BLaER1 (cell line): ENCODE measurements around the gene SLC6A15.

Experiments used
- H3K27ac ChIP-seq: shearing (Covaris generic); formaldehyde crosslinking; 2 replicates; pipeline ENCODE4 v1.8.1; 2022
- H3K27me3 ChIP-seq: shearing (Covaris generic); formaldehyde crosslinking; 2 replicates; pipeline ENCODE4 v1.8.1; 2022
- H3K36me3 ChIP-seq: shearing (Covaris generic); formaldehyde crosslinking; 2 replicates; pipeline ENCODE4 v1.8.1; 2022
- H3K4me1 ChIP-seq: shearing (Covaris generic); formaldehyde crosslinking; 2 replicates; pipeline ENCODE4 v1.8.1; 2022
- H3K4me2 ChIP-seq: shearing (Covaris generic); formaldehyde crosslinking; 2 replicates; pipeline ENCODE4 v1.8.1; 2022
- H3K4me3 ChIP-seq: shearing (Covaris generic); formaldehyde crosslinking; 2 replicates; pipeline ENCODE4 v1.8.1; 2022
- H3K9ac ChIP-seq: shearing (Covaris generic); formaldehyde crosslinking; 2 replicates; pipeline ENCODE4 v1.8.1; 2022
- H3K9me3 ChIP-seq: shearing (Covaris generic); formaldehyde crosslinking; 2 replicates; pipeline ENCODE4 v1.8.1; 2022
- H4K20me1 ChIP-seq: shearing (Covaris generic); formaldehyde crosslinking; 2 replicates; pipeline ENCODE4 v1.8.1; 2022
- Cebpa-rat ChIP-seq: shearing (Covaris generic); IDR thresholded peaks from 2 replicates; pipeline ENCODE4 v1.8.1; 2022

SLC6A15 gene

GRCh38 chr12:84920331-84920730 lies 7.7 kb upstream of the SLC6A15 start:
- H3K9me3 ChIP-seq, result no peaks in the 10 kb centered on the region
- no peaks in the 10 kb centered on the region for H3K27me3 ChIP-seq
- H3K4me3 ChIP-seq, result no peak overlapping the region
- H3K36me3 ChIP-seq, result no peaks in the 10 kb centered on the region
- H4K20me1 ChIP-seq, result no peaks in the 10 kb centered on the region
- no peak for TF ChIP-seq Cebpa-rat
- H3K9ac ChIP-seq, result no peak overlapping the region
- H3K27ac ChIP-seq, result no peak overlapping the region
- H3K4me2 ChIP-seq, result no peak overlapping the region
- H3K4me1 ChIP-seq, result no peaks in the 10 kb centered on the region

DNA sequence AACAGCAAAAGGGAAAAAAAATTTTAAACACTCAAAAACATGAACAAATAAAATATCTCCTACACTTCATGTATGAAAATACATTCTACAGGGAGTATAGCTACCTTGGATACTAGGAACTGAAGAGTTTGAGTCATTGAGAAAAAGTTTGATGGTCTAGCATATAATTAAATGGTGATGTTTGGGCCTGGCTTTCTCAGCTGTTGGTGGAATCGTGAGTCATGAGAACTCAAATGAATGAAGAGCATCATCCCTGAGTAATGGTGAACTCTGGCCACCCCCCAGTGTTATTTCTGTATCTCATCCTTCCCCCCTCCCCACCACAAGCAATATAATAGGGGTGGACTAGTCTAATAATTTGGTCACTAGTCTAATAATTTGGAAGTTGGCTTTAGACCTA lies 6.7 kb upstream of the SLC6A15 start:
- H3K9me3 ChIP-seq, result no peaks in the 10 kb centered on the region
- H3K9ac ChIP-seq, result no peak overlapping the region
- H3K4me3 ChIP-seq, result no peak overlapping the region
- no peak overlapping the region for H3K27ac ChIP-seq
- no peaks in the 10 kb centered on the region for H3K4me1 ChIP-seq
- no peaks in the 10 kb centered on the region for H3K27me3 ChIP-seq
- no peak overlapping the region for H3K4me2 ChIP-seq
- no peaks in the 10 kb centered on the region for H3K36me3 ChIP-seq
- H4K20me1 ChIP-seq, result no peaks in the 10 kb centered on the region
- TF ChIP-seq Cebpa-rat, result no peak

DNA sequence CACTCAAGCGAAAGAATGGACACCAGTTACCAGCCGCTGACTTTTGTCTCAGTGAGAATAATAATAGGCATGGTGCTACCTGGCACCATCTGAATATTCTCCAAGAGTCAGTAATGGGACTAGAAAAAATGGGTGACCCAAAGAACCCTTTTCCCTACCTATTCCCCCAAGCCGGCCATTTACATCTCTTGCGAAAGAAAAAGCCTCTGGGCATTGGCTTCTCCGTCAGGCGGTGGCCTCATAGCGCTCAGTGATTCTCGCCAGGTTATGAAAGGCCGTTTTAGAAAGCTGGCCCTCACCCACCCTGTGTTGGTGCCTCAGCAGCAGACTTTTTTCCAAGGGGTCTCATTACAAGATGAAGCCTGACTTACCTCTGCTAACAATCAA lies 523 bp upstream of the SLC6A15 start:
- H3K9ac ChIP-seq, result no peak overlapping the region
- H3K36me3 ChIP-seq, result no peaks in the 10 kb centered on the region
- H3K27me3 ChIP-seq, result no peaks in the 10 kb centered on the region
- H4K20me1 ChIP-seq, result no peaks in the 10 kb centered on the region
- TF ChIP-seq Cebpa-rat, result no peak
- no peak overlapping the region for H3K4me2 ChIP-seq
- H3K9me3 ChIP-seq, result peaks cover 23% of the 10 kb centered on the region
- no peak overlapping the region for H3K4me3 ChIP-seq
- H3K4me1 ChIP-seq, result no peaks in the 10 kb centered on the region
- H3K27ac ChIP-seq, result no peak overlapping the region

DNA sequence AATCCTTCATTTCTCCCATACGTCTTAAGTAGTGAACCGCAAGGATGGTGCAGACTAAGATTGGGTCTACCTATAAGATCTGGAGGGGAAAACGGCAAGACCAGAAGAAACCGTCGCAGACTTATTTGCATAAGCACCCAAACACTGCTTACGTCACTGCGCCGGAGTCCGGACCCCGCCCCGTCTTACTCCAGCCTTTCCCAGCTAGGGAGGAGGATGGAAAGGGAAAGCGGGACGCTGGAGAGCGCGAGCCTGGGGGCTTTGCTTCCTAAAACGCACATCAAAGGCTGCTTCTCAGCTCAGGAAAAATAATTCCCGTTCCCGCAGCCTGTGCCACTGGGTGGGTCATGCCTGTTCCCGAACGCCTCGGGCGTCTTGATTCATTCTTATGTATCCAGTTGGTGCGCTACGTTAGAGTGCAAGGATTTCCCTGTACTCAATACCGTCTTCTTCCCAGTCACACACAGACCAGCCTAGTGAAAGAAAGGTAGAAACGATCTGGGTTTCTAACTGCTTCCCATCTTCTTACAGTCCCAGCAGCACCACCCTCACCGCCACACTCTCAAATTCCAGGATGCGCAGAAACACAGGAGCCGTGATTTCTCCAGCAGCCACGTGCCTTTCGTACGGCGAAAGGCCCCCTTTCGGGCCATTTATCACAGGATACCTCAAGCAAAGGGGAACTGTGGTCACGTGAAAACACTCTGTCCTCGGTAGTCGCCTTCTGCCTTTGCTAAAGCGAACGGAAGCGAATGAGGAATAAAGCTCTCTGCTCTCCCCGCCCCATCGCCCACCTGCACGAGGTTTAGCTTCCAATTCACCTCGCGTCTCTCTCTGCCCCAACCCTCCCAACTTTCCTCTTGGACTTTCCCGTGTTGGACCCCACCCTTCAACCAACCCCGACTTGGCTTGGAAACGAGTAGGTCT lies 1.1 kb downstream of the SLC6A15 start:
- Histone ChIP-seq H3K4me1 (no peaks in the 10 kb centered on the region), H3K36me3 (no peaks in the 10 kb centered on the region), H4K20me1 (no peaks in the 10 kb centered on the region), H3K4me3 (no peak overlapping the region), H3K9ac (no peak overlapping the region), H3K9me3 (peaks cover 23% of the 10 kb centered on the region), H3K4me2 (no peak overlapping the region), H3K27ac (no peak overlapping the region), H3K27me3 (no peaks in the 10 kb centered on the region)
- no peak for TF ChIP-seq Cebpa-rat

DNA sequence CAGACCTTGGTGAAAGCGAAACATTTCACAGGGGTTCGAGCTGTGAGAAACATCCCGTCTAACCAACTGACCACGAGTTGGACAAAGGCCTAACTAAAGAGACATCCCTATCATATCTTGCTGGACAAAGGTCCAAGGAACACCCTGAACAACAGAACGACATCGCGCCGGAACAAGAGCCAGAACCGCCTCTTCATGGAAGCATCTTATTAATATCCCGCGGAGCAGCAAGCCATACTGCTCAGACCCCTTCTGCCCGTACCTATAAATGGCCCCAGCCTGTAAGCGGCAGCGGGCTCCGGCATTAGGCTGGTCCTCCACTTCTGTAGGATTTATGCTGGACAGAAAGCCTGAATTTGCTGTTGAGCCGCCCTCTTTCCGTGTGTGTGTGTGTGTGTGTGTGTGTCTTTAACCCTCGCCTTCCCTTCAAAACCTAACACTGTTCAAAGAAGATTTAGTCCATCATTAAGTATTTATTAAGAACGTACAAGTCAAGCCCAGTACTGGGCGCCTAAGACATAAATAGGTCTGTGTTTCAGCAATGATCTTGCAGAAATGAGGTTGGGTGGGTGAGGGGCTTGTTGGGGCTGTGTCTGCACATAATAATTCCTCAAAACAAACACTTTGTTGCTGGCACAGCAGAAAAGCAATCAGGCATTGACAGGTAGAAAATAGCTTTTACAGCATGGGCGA lies 1.9 kb downstream of the SLC6A15 start:
- no peaks in the 10 kb centered on the region for H3K4me1 ChIP-seq
- H3K36me3 ChIP-seq, result no peaks in the 10 kb centered on the region
- no peak overlapping the region for H3K4me3 ChIP-seq
- no peak for TF ChIP-seq Cebpa-rat
- H3K4me2 ChIP-seq, result no peak overlapping the region
- H3K9ac ChIP-seq, result no peak overlapping the region
- H3K27ac ChIP-seq, result no peak overlapping the region
- no peaks in the 10 kb centered on the region for H3K27me3 ChIP-seq
- no peaks in the 10 kb centered on the region for H4K20me1 ChIP-seq
- H3K9me3 ChIP-seq, result peaks cover 23% of the 10 kb centered on the region

DNA sequence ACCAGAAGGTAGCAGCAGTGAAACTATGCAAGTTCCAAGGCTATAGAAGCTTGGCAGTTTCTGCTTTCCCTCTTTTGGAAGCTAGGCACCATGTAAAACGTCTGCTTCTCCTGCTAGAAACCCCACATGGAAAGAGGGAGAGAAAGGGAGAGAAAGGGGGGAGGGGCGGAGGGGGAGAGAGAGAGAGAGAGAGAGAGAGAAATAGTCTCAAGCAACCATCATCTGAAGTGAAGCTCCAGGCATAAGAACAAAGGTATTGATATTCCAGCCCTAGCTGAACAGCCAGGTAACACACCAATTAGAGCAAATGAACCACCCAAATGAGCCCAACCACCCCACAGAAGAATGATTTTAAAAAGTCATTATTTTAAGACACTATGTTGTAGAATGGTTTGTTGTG lies 8.5 kb downstream of the SLC6A15 start:
- Histone ChIP-seq H3K4me2 (no peak overlapping the region), H3K27ac (no peak overlapping the region), H3K4me3 (no peak overlapping the region), H3K9ac (no peak overlapping the region), H3K36me3 (no peaks in the 10 kb centered on the region), H3K4me1 (no peaks in the 10 kb centered on the region), H4K20me1 (no peaks in the 10 kb centered on the region), H3K27me3 (no peaks in the 10 kb centered on the region), H3K9me3 (no peaks in the 10 kb centered on the region)
- no peak for TF ChIP-seq Cebpa-rat

DNA sequence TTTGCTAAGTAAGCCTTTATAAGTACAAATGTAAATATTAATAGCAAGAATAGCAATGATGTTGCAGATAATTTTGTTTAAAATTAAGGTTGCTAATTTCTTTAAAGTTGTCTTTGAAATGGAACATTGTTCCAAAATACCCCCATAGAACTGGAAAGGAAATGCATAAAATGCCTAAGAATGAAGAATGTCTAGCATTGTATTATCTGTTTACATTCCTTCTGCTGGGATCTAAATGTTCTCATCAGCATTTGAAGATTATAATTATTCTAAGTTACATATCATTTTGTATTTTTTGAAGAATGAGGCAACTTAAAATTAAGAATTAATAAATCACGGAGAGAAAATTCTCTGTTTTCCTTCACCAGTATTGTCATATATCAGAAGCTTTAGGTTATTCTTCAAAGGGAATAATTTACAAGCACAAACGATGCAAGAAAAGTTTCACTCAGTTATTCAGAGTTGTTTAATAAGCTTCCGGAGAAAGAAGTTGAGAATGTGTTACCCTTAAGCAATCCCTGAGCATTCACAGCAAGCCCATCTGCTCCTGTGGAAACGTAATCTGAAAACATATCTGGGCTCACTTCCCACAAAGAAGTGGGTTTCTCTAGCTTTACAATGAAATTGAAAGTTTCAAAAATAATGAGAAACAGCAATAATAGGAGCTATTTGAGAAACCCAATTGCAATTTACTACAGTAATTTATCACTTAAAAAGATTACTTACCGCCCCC lies 21.3 kb downstream of the SLC6A15 start:
- Histone ChIP-seq H3K9ac (no peak overlapping the region), H3K4me3 (no peak overlapping the region), H4K20me1 (no peaks in the 10 kb centered on the region), H3K27ac (no peak overlapping the region), H3K4me1 (no peaks in the 10 kb centered on the region), H3K4me2 (no peak overlapping the region), H3K27me3 (no peaks in the 10 kb centered on the region), H3K36me3 (no peaks in the 10 kb centered on the region), H3K9me3 (no peaks in the 10 kb centered on the region)
- no peak for TF ChIP-seq Cebpa-rat

GRCh38 chr12:84889818-84890217 lies 22.8 kb downstream of the SLC6A15 start:
- Histone ChIP-seq H3K4me1 (no peaks in the 10 kb centered on the region), H3K4me2 (no peak overlapping the region), H3K36me3 (no peaks in the 10 kb centered on the region), H3K27ac (no peak overlapping the region), H3K27me3 (no peaks in the 10 kb centered on the region), H3K4me3 (no peak overlapping the region), H3K9me3 (no peaks in the 10 kb centered on the region), H4K20me1 (no peaks in the 10 kb centered on the region), H3K9ac (no peak overlapping the region)
- TF ChIP-seq Cebpa-rat, result no peak

- Histone ChIP-seq H3K27me3 (no peaks in the 10 kb centered on the region), H4K20me1 (no peaks in the 10 kb centered on the region), H3K36me3 (no peaks in the 10 kb centered on the region), H3K9me3 (no peaks in the 10 kb centered on the region), H3K4me2 (no peak overlapping the region), H3K9ac (no peak overlapping the region), H3K4me1 (no peaks in the 10 kb centered on the region), H3K27ac (no peak overlapping the region), H3K4me3 (no peak overlapping the region)
- TF ChIP-seq Cebpa-rat, result no peak
Observed at GRCh38 chr12:84888861-84889260, 23.7 kb downstream of the SLC6A15 start.

DNA sequence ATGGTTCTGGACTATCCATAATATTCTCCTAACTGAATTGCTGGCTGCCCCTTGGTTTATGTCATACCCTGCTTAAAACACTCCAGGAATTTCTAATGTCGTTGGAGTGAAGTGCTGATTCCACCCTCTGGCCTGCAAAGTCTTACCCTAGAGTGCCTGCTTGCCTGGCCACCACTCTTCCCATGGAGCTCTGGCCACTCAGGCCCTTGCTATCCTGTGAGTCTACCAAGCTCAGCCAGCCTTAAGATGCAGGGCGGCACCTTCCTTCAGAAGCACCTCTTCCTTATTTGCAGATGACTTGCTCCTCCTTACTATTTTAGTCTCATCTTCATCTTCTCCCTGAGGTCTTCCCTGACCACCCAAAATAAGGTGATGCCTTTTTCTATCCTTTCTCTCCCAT lies 35.3 kb downstream of the SLC6A15 start:
- no peaks in the 10 kb centered on the region for H3K9me3 ChIP-seq
- H3K4me1 ChIP-seq, result peaks cover 10% of the 10 kb centered on the region
- no peak for TF ChIP-seq Cebpa-rat
- H4K20me1 ChIP-seq, result no peaks in the 10 kb centered on the region
- H3K4me2 ChIP-seq, result peak overlapping the region; percentile 18; the same call in 1 of the 2 replicates
- no peaks in the 10 kb centered on the region for H3K36me3 ChIP-seq
- H3K9ac ChIP-seq, result no peak overlapping the region
- H3K27me3 ChIP-seq, result no peaks in the 10 kb centered on the region
- H3K4me3 ChIP-seq, result no peak overlapping the region
- H3K27ac ChIP-seq, result no peak overlapping the region
